Mesendoderm (in vitro differentiated cells): ENCODE data around the gene DNAJC9.

Experiments
- DNase-seq: peaks from one replicate; pipeline ENCODE4 v3.0.0; 2013
- H2AK5ac ChIP-seq: 2 replicates; pipeline ENCODE4 v1.6.1; 2013; ENCODE audit warnings: low read length, inconsistent platforms
- H2BK120ac ChIP-seq: 2 replicates; pipeline ENCODE4 v1.6.1; 2013; ENCODE audit warnings: low read depth, mild to moderate bottlenecking, low read length, moderate library complexity, mixed read lengths
- H2BK15ac ChIP-seq: replicated peaks from 2 replicates; pipeline ENCODE4 v1.6.1; 2013; ENCODE audit warnings: low read depth, mild to moderate bottlenecking, moderate library complexity
- H2BK5ac ChIP-seq: 2 replicates; pipeline ENCODE4 v1.6.1; 2013; ENCODE audit warnings: low read length, inconsistent platforms
- H3K18ac ChIP-seq: 2 replicates; pipeline ENCODE4 v1.6.1; 2013; ENCODE audit warnings: mild to moderate bottlenecking, low read length, mixed read lengths
- H3K23ac ChIP-seq: one replicate; pipeline ENCODE4 v1.6.1; 2013; ENCODE audit warnings: low read length
- H3K27ac ChIP-seq: 2 replicates; pipeline ENCODE4 v1.5.1; 2013; ENCODE audit warnings: low read depth, mild to moderate bottlenecking, inconsistent platforms, low read length, moderate library complexity
- H3K27me3 ChIP-seq: 2 replicates; pipeline ENCODE4 v1.6.1; 2013; ENCODE audit warnings: low read length, control low read depth, mild to moderate bottlenecking, inconsistent platforms; ENCODE audit not compliant: insufficient read depth, poor library complexity
- H3K36me3 ChIP-seq: 2 replicates; pipeline ENCODE4 v1.6.1; 2013; ENCODE audit warnings: low read length, inconsistent platforms; ENCODE audit not compliant: control insufficient read depth, insufficient read depth
- H3K4ac ChIP-seq: one replicate; pipeline ENCODE4 v1.6.1; 2013; ENCODE audit warnings: low read depth, mild to moderate bottlenecking, low read length, moderate library complexity
- H3K4me1 ChIP-seq: 2 replicates; pipeline ENCODE4 v1.6.1; 2013; ENCODE audit warnings: low read depth, low read length, inconsistent platforms; ENCODE audit not compliant: control insufficient read depth
- H3K4me2 ChIP-seq: 2 replicates; pipeline ENCODE4 v1.6.1; 2013; ENCODE audit warnings: low read length
- H3K4me3 ChIP-seq: 2 replicates; pipeline ENCODE4 v1.5.1; 2013; ENCODE audit warnings: mild to moderate bottlenecking, low read length
- H3K56ac ChIP-seq: one replicate; pipeline ENCODE4 v1.6.1; 2013; ENCODE audit warnings: low read length
- H3K79me1 ChIP-seq: 2 replicates; pipeline ENCODE4 v1.6.1; 2013; ENCODE audit warnings: low read length, inconsistent platforms
- H3K79me2 ChIP-seq: 2 replicates; pipeline ENCODE4 v1.6.1; 2013; ENCODE audit warnings: mild to moderate bottlenecking, low read length; ENCODE audit not compliant: control insufficient read depth, insufficient read depth
- H3K9ac ChIP-seq: 2 replicates; pipeline ENCODE4 v1.6.1; 2013; ENCODE audit warnings: low read length, inconsistent platforms
- H4K5ac ChIP-seq: one replicate; pipeline ENCODE4 v1.6.1; 2013; ENCODE audit warnings: low read length
- H4K8ac ChIP-seq: one replicate; pipeline ENCODE4 v1.6.1; 2013; ENCODE audit warnings: low read depth, mild to moderate bottlenecking, control low read depth, low read length, moderate library complexity
- WGBS: extraction: QIAGEN DNeasy Blood & Tissue Kit; methylation state at CpG from one replicate; pipeline ENCODE4 v1.1.7; 2013; ENCODE audit warnings: low lambda C conversion rate, missing lambda C conversion rate; ENCODE audit not compliant: insufficient coverage; ENCODE audit errors: extremely low coverage; 5-methylcytosine and 5-hydroxymethylcytosine counted together

The DNAJC9 gene

DNA sequence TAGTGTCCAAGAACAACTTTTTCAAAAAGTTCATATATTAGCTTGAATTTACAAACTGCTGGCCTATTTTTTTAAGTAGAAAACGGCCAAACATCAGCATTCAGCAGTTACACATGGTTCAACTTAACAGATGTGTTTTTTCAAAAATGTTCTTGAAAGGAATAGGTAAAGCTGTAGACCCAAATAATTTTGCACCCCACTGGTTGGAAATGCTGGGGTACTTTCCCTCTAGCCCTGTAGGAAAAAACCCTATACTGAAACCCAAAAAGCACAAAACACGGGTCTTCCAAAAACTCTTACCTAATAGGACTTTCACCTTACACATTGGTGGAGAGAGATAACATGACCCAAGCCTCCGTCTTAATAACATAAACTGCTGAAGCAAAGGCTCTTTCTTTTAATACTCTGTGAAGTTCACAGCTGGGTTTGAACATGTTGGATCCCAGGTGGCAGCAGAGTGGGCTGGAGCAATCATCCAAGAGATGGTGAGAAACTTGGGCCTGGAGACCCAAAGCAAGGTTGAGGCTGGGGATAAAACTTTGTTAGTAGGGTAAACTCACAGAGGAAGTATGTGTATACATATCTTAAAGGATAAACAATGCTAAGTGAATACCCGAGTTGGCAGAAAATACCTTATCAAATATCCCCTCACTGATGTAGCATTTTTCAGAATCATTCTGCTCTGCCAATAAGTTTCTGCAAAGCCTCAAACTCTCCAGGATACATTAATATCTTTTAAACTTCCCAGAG is 629 bp upstream of the DNAJC9 start:
- Histone ChIP-seq H3K9ac (peak overlapping the region; percentile 63), H2BK15ac (no peak overlapping the region), H3K36me3 (peaks cover 2% of the 10 kb centered on the region), H4K5ac (peak overlapping the region; percentile 36), H2BK5ac (no peak overlapping the region), H3K4me1 (peaks cover 4% of the 10 kb centered on the region), H2AK5ac (no peak overlapping the region), H3K56ac (peak overlapping the region; percentile 60), H3K4me2 (peak overlapping the region; percentile 3), H3K79me2 (peaks cover 45% of the 10 kb centered on the region), H3K27me3 (no peaks in the 10 kb centered on the region), H2BK120ac (no peak overlapping the region), H3K18ac (peak overlapping the region; percentile 34), H3K4me3 (no peak overlapping the region), H3K4ac (peak overlapping the region; percentile 24), H3K79me1 (peaks cover 11% of the 10 kb centered on the region), H3K27ac (no peak overlapping the region), H3K23ac (no peak overlapping the region), H4K8ac (no peak overlapping the region)
- no CpG with 5 or more reads among the region's 4 CpGs for WGBS
- peak; percentile 17 for DNase-seq

DNA sequence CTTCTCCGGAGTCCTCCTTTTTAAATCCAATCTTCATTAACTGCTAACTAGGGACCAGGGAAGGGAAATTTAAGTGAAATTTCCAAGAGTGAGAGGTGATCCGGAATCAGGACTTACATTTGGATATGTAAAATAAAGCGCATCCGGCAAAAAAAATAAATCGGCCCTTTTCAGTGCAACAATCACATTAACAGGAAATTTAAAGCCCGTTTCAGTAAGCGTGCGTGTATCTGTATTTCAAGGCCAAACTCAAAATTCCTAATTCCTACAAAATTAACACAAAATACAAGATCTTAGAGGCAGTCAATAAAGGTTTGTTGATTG is 771 bp downstream of the DNAJC9 start:
- Histone ChIP-seq H3K18ac (peak overlapping the region; percentile 44), H2BK15ac (no peak overlapping the region), H2BK120ac (no peak overlapping the region), H3K27me3 (no peaks in the 10 kb centered on the region), H3K79me1 (peaks cover 8% of the 10 kb centered on the region), H2AK5ac (no peak overlapping the region), H4K5ac (no peak overlapping the region), H3K27ac (peak overlapping the region; percentile 96), H3K4me1 (peaks cover 4% of the 10 kb centered on the region), H3K9ac (peak overlapping the region; percentile 91), H3K56ac (peak overlapping the region; percentile 93), H4K8ac (no peak overlapping the region), H3K23ac (no peak overlapping the region), H2BK5ac (no peak overlapping the region), H3K4ac (no peak overlapping the region), H3K4me3 (peak overlapping the region; percentile 89), H3K4me2 (peak overlapping the region; percentile 39), H3K79me2 (peaks cover 34% of the 10 kb centered on the region), H3K36me3 (peaks cover 2% of the 10 kb centered on the region)
- WGBS, result no CpG with 5 or more reads among the region's 8 CpGs
- no peak for DNase-seq

DNA sequence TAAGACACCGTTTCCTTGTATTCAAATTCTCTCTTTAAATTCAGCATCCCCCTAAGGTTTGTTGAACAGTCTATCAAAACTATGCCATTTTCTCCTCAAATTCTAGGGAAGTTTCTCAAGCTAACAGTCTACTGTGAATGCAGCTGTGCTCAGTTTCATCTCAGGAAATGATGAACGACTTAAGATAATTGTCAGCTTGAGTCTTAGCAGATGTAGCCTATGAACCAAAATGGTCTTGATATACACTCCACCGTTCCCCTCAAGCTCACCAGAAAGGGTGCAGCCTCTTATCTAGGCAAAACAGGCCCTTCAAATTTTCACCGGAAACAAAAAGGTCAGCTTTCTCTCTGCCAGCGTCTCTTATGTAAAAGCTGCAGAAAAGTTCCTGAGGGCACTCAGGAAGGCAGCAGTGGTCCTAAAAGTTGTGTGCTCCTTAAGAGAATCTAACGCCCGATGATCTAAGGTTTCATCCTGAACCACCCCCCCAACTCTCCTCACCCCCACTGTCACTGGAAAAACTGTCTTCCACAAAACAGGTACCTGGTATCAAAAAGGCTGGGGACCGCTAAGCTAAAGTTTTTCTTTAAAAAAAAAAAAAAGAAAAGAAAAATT is 2.1 kb downstream of the DNAJC9 start:
- peaks cover 4% of the 10 kb centered on the region for H3K4me1 ChIP-seq
- no peak overlapping the region for H2BK15ac ChIP-seq
- peak overlapping the region; percentile 66 for H3K4me2 ChIP-seq
- peaks cover 24% of the 10 kb centered on the region for H3K79me2 ChIP-seq
- H4K5ac ChIP-seq, result no peak overlapping the region
- no CpG with 5 or more reads among the region's 8 CpGs for WGBS
- peak overlapping the region; percentile 18 for H3K56ac ChIP-seq
- no peak overlapping the region for H4K8ac ChIP-seq
- no peak overlapping the region for H2AK5ac ChIP-seq
- H3K27ac ChIP-seq, result no peak overlapping the region
- no peak overlapping the region for H2BK5ac ChIP-seq
- peak overlapping the region; percentile 8 for H3K4me3 ChIP-seq
- no peak for DNase-seq
- H3K18ac ChIP-seq, result no peak overlapping the region
- peak overlapping the region; percentile 91 for H3K9ac ChIP-seq
- H3K79me1 ChIP-seq, result peaks cover 2% of the 10 kb centered on the region
- no peak overlapping the region for H3K4ac ChIP-seq
- H3K36me3 ChIP-seq, result peaks cover 3% of the 10 kb centered on the region
- H3K27me3 ChIP-seq, result no peaks in the 10 kb centered on the region
- H3K23ac ChIP-seq, result no peak overlapping the region
- H2BK120ac ChIP-seq, result no peak overlapping the region

DNA sequence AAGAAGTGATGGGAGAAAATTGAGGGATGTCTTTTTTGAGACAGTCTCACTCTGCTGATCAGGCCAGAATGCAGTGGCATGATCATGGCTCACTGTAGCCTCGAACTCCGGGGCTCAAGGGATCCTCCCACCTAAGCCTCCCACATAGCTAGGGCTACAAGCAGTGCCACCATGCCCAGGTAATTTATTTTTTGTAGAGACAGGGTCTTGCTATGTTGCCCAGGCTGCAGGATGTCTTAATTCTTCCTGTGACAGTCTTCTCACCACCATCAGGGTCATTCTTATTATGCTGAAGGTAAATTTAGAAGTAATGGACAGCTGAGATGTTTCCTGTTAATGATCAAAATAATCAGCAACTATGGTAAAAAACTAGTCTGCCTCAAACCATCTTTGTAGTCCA is 7.1 kb downstream of the DNAJC9 start:
- H3K79me2 ChIP-seq, result peaks cover 10% of the 10 kb centered on the region
- no peak overlapping the region for H3K9ac ChIP-seq
- no peak overlapping the region for H3K18ac ChIP-seq
- H4K8ac ChIP-seq, result no peak overlapping the region
- WGBS, result no CpG with 5 or more reads among the region's 2 CpGs
- H3K4me1 ChIP-seq, result peaks cover 2% of the 10 kb centered on the region
- H3K27me3 ChIP-seq, result no peaks in the 10 kb centered on the region
- no peak for DNase-seq
- peaks cover 2% of the 10 kb centered on the region for H3K36me3 ChIP-seq
- H4K5ac ChIP-seq, result no peak overlapping the region
- H2BK5ac ChIP-seq, result no peak overlapping the region
- H3K4me3 ChIP-seq, result no peak overlapping the region
- H2AK5ac ChIP-seq, result no peak overlapping the region
- H3K27ac ChIP-seq, result no peak overlapping the region
- H3K56ac ChIP-seq, result no peak overlapping the region
- no peak overlapping the region for H3K4me2 ChIP-seq
- no peak overlapping the region for H3K4ac ChIP-seq
- no peak overlapping the region for H2BK15ac ChIP-seq
- peaks cover 4% of the 10 kb centered on the region for H3K79me1 ChIP-seq
- no peak overlapping the region for H3K23ac ChIP-seq
- H2BK120ac ChIP-seq, result no peak overlapping the region

DNA sequence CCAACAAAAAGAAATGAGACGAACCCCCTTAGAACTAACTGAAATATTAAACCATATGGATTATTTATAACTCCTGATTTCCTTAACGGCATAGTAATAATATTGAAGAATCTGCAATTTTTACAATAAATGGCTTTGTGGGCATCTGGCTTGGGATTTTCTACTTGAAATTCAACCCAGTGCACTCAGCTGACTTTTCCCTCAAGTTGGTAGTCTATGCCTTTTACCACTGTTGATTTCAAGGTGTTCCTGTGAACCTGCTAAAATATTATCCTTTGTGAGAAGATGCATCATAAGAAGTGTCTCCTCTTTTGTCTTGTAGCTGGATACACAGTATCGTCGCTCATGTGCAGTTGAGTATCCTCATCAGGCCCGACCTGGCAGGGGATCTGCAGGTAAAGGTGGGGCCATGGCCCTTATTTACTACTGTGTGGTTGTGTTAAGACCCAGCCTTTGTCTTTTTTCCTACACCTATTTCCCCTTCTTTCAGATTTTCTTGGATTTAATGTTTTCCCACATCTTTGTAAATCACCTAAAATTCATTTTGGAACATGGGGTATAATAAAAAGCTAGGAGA is 8.0 kb downstream of the DNAJC9 start:
- Histone ChIP-seq H3K4me2 (no peak overlapping the region), H2BK120ac (no peak overlapping the region), H3K27me3 (no peaks in the 10 kb centered on the region), H4K8ac (no peak overlapping the region), H3K79me2 (peaks cover 2% of the 10 kb centered on the region), H2BK5ac (no peak overlapping the region), H2AK5ac (no peak overlapping the region), H3K4me1 (no peaks in the 10 kb centered on the region), H4K5ac (no peak overlapping the region), H3K9ac (no peak overlapping the region), H3K4me3 (no peak overlapping the region), H2BK15ac (no peak overlapping the region), H3K18ac (no peak overlapping the region), H3K23ac (no peak overlapping the region), H3K79me1 (peaks cover 2% of the 10 kb centered on the region), H3K4ac (no peak overlapping the region), H3K27ac (no peak overlapping the region), H3K56ac (no peak overlapping the region), H3K36me3 (peaks cover 1% of the 10 kb centered on the region)
- DNase-seq, result no peak
- no CpG with 5 or more reads among the region's 5 CpGs for WGBS
